ENCODE results near the gene ZFP37. TPM values are rescaled to one million over a fixed set of nuclear protein-coding genes. Genes with fewer than 3 reads are reported as not detected.

ZFP37 gene
- total and polyA plus RNA-seq, 2 experiments from 2014 or later = 2.3 to 5.6 TPM

GRCh38 chr9:112997236-112997941 is 59.1 kb downstream of the ZFP37 start:
- Histone ChIP-seq H3F3A (replicated peaks; ENCODE audit: low read depth) (no peaks in the 10 kb centered on the region), H3K4me2 (no peak overlapping the region), H3K36me3 (ENCODE audit: insufficient read depth) (peaks cover 80% of the 10 kb centered on the region), H3K27me3 (ENCODE audit: insufficient read depth) (0 out of 2 replicates have a peak, but pooled peaks cover 7% of the 10 kb centered on the region), H3K4me1 (ENCODE audit: insufficient read depth) (no peaks in the 10 kb centered on the region), H2AFZ (no peak overlapping the region), H3K79me2 (replicated peaks; ENCODE audit: insufficient read depth) (no peaks in the 10 kb centered on the region), H4K20me1 (replicated peaks; ENCODE audit: insufficient read depth) (no peaks in the 10 kb centered on the region), H3K9me2 (ENCODE audit: insufficient read depth) (no peaks in the 10 kb centered on the region), H3K4me3 (no peak overlapping the region; the same call in 1 of the 2 replicates), H3K27ac (ENCODE audit: low read depth) (no peak overlapping the region)
- H3K9me3 Mint-ChIP-seq = peaks cover 97% of the 10 kb centered on the region
- DNase-seq (ENCODE audit: low spot score) = peak; percentile 3
- ATAC-seq = no peak
- no peak overlapping the region for H3K4me3 Mint-ChIP-seq
- no peak for TF ChIP-seq STAT1 (IDR thresholded peaks at IDR 0.05; ENCODE audit: unreplicated experiment)
- TF ChIP-seq JUNB (IDR thresholded peaks at IDR 0.05; ENCODE audit: unreplicated experiment) = no peak
- TF ChIP-seq ZNF331 (CRISPR knock-in tag; IDR thresholded peaks at IDR 0.05; ENCODE audit: low read depth) = no peak
- TF ChIP-seq, protein P1, sequence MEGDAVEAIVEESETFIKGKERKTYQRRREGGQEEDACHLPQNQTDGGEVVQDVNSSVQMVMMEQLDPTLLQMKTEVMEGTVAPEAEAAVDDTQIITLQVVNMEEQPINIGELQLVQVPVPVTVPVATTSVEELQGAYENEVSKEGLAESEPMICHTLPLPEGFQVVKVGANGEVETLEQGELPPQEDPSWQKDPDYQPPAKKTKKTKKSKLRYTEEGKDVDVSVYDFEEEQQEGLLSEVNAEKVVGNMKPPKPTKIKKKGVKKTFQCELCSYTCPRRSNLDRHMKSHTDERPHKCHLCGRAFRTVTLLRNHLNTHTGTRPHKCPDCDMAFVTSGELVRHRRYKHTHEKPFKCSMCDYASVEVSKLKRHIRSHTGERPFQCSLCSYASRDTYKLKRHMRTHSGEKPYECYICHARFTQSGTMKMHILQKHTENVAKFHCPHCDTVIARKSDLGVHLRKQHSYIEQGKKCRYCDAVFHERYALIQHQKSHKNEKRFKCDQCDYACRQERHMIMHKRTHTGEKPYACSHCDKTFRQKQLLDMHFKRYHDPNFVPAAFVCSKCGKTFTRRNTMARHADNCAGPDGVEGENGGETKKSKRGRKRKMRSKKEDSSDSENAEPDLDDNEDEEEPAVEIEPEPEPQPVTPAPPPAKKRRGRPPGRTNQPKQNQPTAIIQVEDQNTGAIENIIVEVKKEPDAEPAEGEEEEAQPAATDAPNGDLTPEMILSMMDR (conservative IDR thresholded peaks at IDR 0.05; ENCODE audit: low read depth in 2 of 2) = no peak
- peaks cover 86% of the 10 kb centered on the region for H3K36me3 Mint-ChIP-seq (ENCODE audit: low read depth)
- H3K27me3 Mint-ChIP-seq (ENCODE audit: insufficient read depth, low read depth, poor library complexity) = peaks cover 11% of the 10 kb centered on the region
- no peak overlapping the region for H3K27ac Mint-ChIP-seq
- no peaks in the 10 kb centered on the region for H3K4me1 Mint-ChIP-seq

Other genes starting within 250 kb of the ZFP37 start
- gene SLC46A2, start 165.8 kb downstream of the ZFP37 start, total RNA-seq (2014; rRNA removed; shearing (Covaris generic)) = not detected in 2 replicates
- gene SLC46A2, start 165.8 kb downstream of the ZFP37 start, polyA plus RNA-seq (2016; fragmentation: Nextera tagmentation; extraction: Ambion mirVana) = 0.11 TPM in 1 of 2 replicates, not detected in the other
- gene ZNF883, start 44.5 kb downstream of the ZFP37 start, total RNA-seq (2014; rRNA removed; shearing (Covaris generic)) = 11.8 and 44.4 TPM in 2 replicates
- gene ZNF883, start 44.5 kb downstream of the ZFP37 start, polyA plus RNA-seq (2016; fragmentation: Nextera tagmentation; extraction: Ambion mirVana) = 25.1 and 26.8 TPM in 2 replicates
- 1.3 and 3.8 TPM in 2 replicates for gene SLC31A2, start 94.3 kb upstream of the ZFP37 start, total RNA-seq (2014; rRNA removed; shearing (Covaris generic))
- gene SLC31A2, start 94.3 kb upstream of the ZFP37 start, polyA plus RNA-seq (2016; fragmentation: Nextera tagmentation; extraction: Ambion mirVana) = 1.4 and 1.8 TPM in 2 replicates
- 14.9 and 15.2 TPM in 2 replicates for gene FKBP15, start 164.6 kb upstream of the ZFP37 start, total RNA-seq (2014; rRNA removed; shearing (Covaris generic))
- gene FKBP15, start 164.6 kb upstream of the ZFP37 start, polyA plus RNA-seq (2016; fragmentation: Nextera tagmentation; extraction: Ambion mirVana) = 7.6 and 7.9 TPM in 2 replicates
- gene SLC31A1, start 164.8 kb upstream of the ZFP37 start, total RNA-seq (2014; rRNA removed; shearing (Covaris generic)) = 32.1 and 33.3 TPM in 2 replicates
- 14.5 and 15.0 TPM in 2 replicates for gene SLC31A1, start 164.8 kb upstream of the ZFP37 start, polyA plus RNA-seq (2016; fragmentation: Nextera tagmentation; extraction: Ambion mirVana)
- 34.9 and 45.1 TPM in 2 replicates for gene CDC26, start 218.8 kb upstream of the ZFP37 start, total RNA-seq (2014; rRNA removed; shearing (Covaris generic))
- 85.0 and 112 TPM in 2 replicates for gene CDC26, start 218.8 kb upstream of the ZFP37 start, polyA plus RNA-seq (2016; fragmentation: Nextera tagmentation; extraction: Ambion mirVana)
- gene PRPF4, start 218.9 kb upstream of the ZFP37 start, total RNA-seq (2014; rRNA removed; shearing (Covaris generic)) = 31.3 and 34.6 TPM in 2 replicates
- gene PRPF4, start 218.9 kb upstream of the ZFP37 start, polyA plus RNA-seq (2016; fragmentation: Nextera tagmentation; extraction: Ambion mirVana) = 18.7 and 19.2 TPM in 2 replicates
- gene RNF183, start 246.7 kb upstream of the ZFP37 start, total RNA-seq (2014; rRNA removed; shearing (Covaris generic)) = not detected in 2 replicates
- gene RNF183, start 246.7 kb upstream of the ZFP37 start, polyA plus RNA-seq (2016; fragmentation: Nextera tagmentation; extraction: Ambion mirVana) = 0.24 and 0.42 TPM in 2 replicates

Measured in GM23338 (cell line).